Stomach (tissue), 9 donors: ENCODE data around the gene PHLPP2. TPM values are rescaled to one million over a fixed set of nuclear protein-coding genes. Genes with fewer than 3 reads are reported as not detected.

Experiments
- DNase-seq, 2 donors: peaks; one replicate each; pipeline versions ENCODE4 v3.0.0 to v3.0.0-alpha.2; 2013 to 2019
- H3K27ac ChIP-seq, 5 donors: fragments of 200-600 bp in 4 of 5; sonication (generic) in 4 of 5; one replicate each; pipeline ENCODE4 v1.5.1; 2013 to 2019; ENCODE audit warnings: mild to moderate bottlenecking in 1 of 5, moderate library complexity in 1 of 5
- H3K27me3 ChIP-seq, 3 donors: fragments of 200-600 bp; sonication (generic); one replicate each; pipeline ENCODE4 v1.5.1; 2017 to 2019; ENCODE audit warnings: mixed run types in 1 of 3
- H3K36me3 ChIP-seq, 4 donors: fragments of 200-600 bp; sonication (generic); 1 replicate in 3 of 4; 2 replicates in 1 of 4; pipeline ENCODE4 v1.5.1; 2016 to 2019
- H3K4me1 ChIP-seq, 4 donors: fragments of 200-600 bp; sonication (generic); one replicate each; pipeline ENCODE4 v1.5.1; 2016 to 2019
- H3K4me3 ChIP-seq, 4 donors: fragments of 200-600 bp; sonication (generic) in 3 of 4; one replicate each; pipeline ENCODE4 v1.5.1; 2016 to 2019; ENCODE audit warnings: mild to moderate bottlenecking in 1 of 4
- H3K9me3 ChIP-seq, 4 donors: fragments of 200-600 bp; sonication (generic); one replicate each; pipeline ENCODE4 v1.5.1; 2016 to 2019
- CTCF ChIP-seq, 7 experiments: fragments of 450-650 bp in 4 of 7; fragments of 200-600 bp in 3 of 7; sonication (generic) in 3 of 7; IDR thresholded peaks; one replicate each; pipeline ENCODE4 v1.5.1; 2016 to 2019; ENCODE audit warnings: antibody characterized with exemption in 7 of 7, control low read depth in 2 of 7, mild to moderate bottlenecking in 1 of 7
- EP300 ChIP-seq: sonication (generic); formaldehyde crosslinking; IDR thresholded peaks from one replicate; pipeline ENCODE4 v1.6.1; 2017; ENCODE audit warnings: antibody characterized with exemption
- POLR2A ChIP-seq, 4 donors: fragments of 450-650 bp; IDR thresholded peaks; one replicate each; pipeline ENCODE4 v1.6.1; 2016; ENCODE audit warnings: antibody characterized with exemption in 4 of 4, control low read depth in 2 of 4, mild to moderate bottlenecking in 1 of 4, moderate library complexity in 1 of 4
- POLR2AphosphoS5 ChIP-seq, 3 donors: sonication (generic); formaldehyde crosslinking; IDR thresholded peaks; one replicate each; pipeline ENCODE4 v1.6.1; 2016; ENCODE audit warnings: antibody characterized with exemption in 3 of 3
- WGBS, 5 donors: extraction: QIAGEN DNeasy Blood & Tissue Kit in 3 of 5; methylation state at CpG; one replicate each; pipeline versions ENCODE4 v1.1.5 to v1.1.7; 2013 to 2018; 5-methylcytosine and 5-hydroxymethylcytosine counted together
- intact Hi-C: fragments of 100-400 bp; cut with DNase I; formaldehyde crosslinking; loops from one replicate; pipeline ENCODE4 v1.15.1; 2023; ENCODE audit warnings: low total_unique reads
- polyA plus RNA-seq, 3 donors: library from polyadenylated mRNA; stranded (reverse); fragments of 200-250 nt; gene quantifications; one replicate each; pipeline ENCODE4 v1.2.3, GENCODE V29; 2013
- total RNA-seq, 5 donors: library from RNA; depleted of rRNA; stranded (reverse); fragments of >200 nt; gene quantifications; one replicate each; pipeline versions ENCODE4 v1.1.0 to v1.2.3, GENCODE V29; 2014 to 2016
- donor health status: healthy with polysubstance abuse.
- donor health status: Bipolar disorder and iron deficiency.
- donor health status: healthy.

PHLPP2 gene
- total and polyA plus RNA-seq, 8 donors, result 0.76 to 10.1 (median 3.6) TPM

GRCh38 chr16:71649704-71650103 is 74.8 kb downstream of the PHLPP2 start:
- Histone ChIP-seq H3K27me3 (no peaks in the 10 kb centered on the region), H3K27ac (no peak overlapping the region), H3K9me3 (no peaks in the 10 kb centered on the region), H3K4me1 (no peaks in the 10 kb centered on the region), H3K4me3 (no peak overlapping the region), H3K36me3 (peaks cover 19 to 82% (median 65%) of the 10 kb centered on the region in 4 donors)
- DNase-seq, result no peak
- intact Hi-C loops, result no loop called here
- 93 to 98% (median 97%) methylated on average over 7 of the region's 7 CpGs for WGBS, 5 donors
- TF ChIP-seq POLR2AphosphoS5 (IDR thresholded peaks at IDR 0.05), result no peak
- TF ChIP-seq EP300, result no peak
- no peak for TF ChIP-seq POLR2A (IDR thresholded peaks at IDR 0.05)
- no peak for TF ChIP-seq CTCF (IDR thresholded peaks at IDR 0.05)

DNA sequence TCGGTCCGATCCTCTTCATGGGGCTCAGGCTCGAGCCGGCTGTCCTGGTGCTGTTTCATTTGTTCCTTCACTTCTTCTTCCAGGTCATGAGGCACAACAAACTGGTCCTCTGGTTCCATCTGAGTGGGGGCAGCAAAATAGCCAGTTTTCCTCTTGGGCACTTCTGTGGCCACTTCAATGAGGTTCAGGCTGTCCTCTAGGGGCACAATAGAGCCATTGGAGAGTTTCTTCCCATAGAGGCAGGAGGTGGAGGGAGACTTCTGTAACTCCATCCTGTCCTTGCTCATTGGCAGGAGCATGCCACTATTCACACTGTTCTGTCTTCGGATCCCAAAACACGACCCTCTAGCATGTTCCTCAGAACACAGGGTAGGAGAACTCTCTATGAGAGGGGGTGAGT is 75.6 kb downstream of the PHLPP2 start:
- Histone ChIP-seq H3K27ac (no peak overlapping the region), H3K36me3 (peaks cover 12 to 83% (median 60%) of the 10 kb centered on the region in 4 donors), H3K4me3 (no peak overlapping the region), H3K9me3 (no peaks in the 10 kb centered on the region), H3K4me1 (no peaks in the 10 kb centered on the region), H3K27me3 (no peaks in the 10 kb centered on the region)
- peak in 1 of 2 donors; percentile 21 for DNase-seq
- intact Hi-C loops, result no loop called here
- no peak for TF ChIP-seq POLR2AphosphoS5 (IDR thresholded peaks at IDR 0.05)
- no peak for TF ChIP-seq EP300
- TF ChIP-seq CTCF (IDR thresholded peaks at IDR 0.05), result no peak
- no peak for TF ChIP-seq POLR2A (IDR thresholded peaks at IDR 0.05)
- 86 to 94% (median 89%) methylated on average over 6 of the region's 6 CpGs for WGBS, 5 donors

DNA sequence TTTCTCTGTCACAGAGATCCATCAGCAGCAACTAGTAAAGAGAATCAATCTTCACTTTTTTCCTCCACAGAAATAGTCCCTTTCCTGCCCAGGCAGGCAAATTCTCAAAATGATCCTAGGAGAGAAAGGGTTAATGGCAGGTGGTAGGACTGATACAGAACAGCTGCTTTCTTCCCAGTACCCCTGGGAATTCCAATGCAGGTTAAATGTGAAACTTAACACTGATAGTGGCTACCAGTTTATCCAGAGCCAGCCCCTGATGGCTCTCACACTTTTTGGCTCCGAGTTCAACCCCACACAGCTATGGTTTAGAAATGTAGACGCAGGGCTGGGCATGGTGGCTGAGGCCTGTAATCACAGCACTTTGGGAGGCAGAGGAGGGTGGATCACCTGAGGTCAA is 76.3 kb downstream of the PHLPP2 start:
- H3K4me1 ChIP-seq, result no peaks in the 10 kb centered on the region
- no peaks in the 10 kb centered on the region for H3K9me3 ChIP-seq
- H3K36me3 ChIP-seq, result peaks cover 9 to 83% (median 55%) of the 10 kb centered on the region in 4 donors
- TF ChIP-seq POLR2A (IDR thresholded peaks at IDR 0.05) (no peak), CTCF (IDR thresholded peaks at IDR 0.05) (no peak), EP300 (no peak), POLR2AphosphoS5 (IDR thresholded peaks at IDR 0.05) (no peak)
- DNase-seq, result no peak
- H3K27me3 ChIP-seq, result no peaks in the 10 kb centered on the region
- intact Hi-C loops, result no loop called here
- 87 to 98% (median 90%) methylated on average over 2 of the region's 2 CpGs for WGBS, 5 donors
- no peak overlapping the region for H3K4me3 ChIP-seq
- no peak overlapping the region for H3K27ac ChIP-seq

GRCh38 chr16:71647391-71647790 is 77.1 kb downstream of the PHLPP2 start:
- Histone ChIP-seq H3K27me3 (no peaks in the 10 kb centered on the region), H3K27ac (no peak overlapping the region), H3K9me3 (no peaks in the 10 kb centered on the region), H3K4me3 (no peak overlapping the region), H3K36me3 (peaks cover 9 to 83% (median 47%) of the 10 kb centered on the region in 4 donors), H3K4me1 (no peaks in the 10 kb centered on the region)
- DNase-seq, result no peak
- 80 to 82% (median 80%) methylated on average over 7 of the region's 7 CpGs for WGBS, 5 donors
- intact Hi-C loops, result no loop called here
- TF ChIP-seq EP300 (no peak), CTCF (IDR thresholded peaks at IDR 0.05) (no peak), POLR2AphosphoS5 (IDR thresholded peaks at IDR 0.05) (no peak), POLR2A (IDR thresholded peaks at IDR 0.05) (no peak)
